ENCODE results near the gene KIAA1217.

The KIAA1217 gene

DNA sequence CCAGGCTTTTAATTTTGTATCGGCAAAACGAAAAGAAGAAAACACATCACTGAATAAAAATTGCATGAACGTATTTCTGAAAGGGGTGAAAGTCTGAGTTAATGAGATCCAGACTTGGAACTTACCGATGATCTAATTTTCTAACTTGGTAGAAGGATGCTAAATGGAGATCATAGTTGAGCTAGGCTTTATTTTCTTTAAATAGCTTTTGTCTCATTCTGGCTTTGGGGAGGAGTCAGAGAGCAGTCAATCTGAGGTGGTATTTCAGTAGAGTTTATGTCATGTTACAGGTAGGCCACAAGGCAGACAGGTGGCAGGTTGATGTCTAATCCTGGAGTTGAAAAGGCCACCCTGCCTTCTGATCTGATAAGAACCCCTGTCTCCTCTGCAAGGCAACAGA is 161.9 kb downstream of the KIAA1217 start:
- no peak for DNase-seq (ENCODE audit: low read depth in 2 of 2)

DNA sequence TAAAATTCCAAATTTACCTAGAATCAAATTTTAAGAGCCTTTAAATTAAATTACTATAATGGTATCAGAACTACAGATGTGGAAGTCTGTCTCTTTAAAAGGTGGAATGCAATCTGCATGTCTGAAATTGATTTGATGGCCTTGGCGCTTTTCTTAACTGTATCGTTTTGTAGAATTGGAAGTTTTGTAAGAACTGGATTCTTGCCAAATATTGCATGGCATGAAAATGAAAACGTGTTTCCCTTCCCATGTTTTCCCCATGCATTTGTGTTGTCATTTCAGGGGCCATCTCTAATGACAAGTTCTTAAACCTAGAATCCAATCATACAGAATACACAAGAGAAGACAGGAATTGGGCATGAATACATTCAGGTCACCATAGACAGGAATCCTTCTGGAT is 162.5 kb downstream of the KIAA1217 start:
- DNase-seq (ENCODE audit: low read depth in 2 of 2): no peak

DNA sequence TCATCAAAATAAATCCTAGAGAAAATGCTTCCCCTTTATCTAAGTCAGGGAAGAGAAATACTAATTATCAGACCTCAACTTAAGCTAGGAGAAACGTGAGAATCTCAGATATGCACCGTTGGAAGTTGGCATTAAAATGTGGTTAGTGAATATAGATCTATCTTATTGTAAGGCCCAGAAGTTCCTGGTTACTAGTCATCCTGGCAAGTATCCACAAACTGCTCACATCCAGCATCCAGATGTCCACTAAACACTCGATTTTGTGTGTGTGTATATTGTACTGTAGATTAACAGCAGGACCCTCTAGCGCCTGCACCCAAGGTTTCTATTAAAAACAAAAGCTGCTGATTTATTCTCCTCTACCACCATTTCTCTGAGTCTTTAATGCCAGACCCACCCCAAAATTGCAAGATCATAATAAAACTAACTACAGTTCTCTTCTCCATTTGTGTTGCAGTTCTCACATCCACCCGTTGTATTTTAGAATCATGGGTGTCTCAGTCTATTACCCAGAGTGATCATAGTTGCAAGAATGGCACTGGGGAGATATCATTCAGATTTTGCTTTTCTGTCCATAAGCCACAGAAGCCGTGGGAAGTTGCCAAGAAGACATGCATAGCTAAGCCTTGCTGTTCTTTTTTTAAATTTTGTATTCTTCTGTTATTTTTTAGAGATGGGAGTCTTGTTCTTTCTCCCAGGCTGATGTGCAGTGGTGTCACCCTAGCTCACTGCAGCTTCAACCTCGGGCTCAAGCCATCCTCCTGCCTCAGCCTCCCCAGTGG is 165.4 kb downstream of the KIAA1217 start:
- peak; percentile 87 to 88 for DNase-seq (ENCODE audit: low read depth in 2 of 2)

DNA sequence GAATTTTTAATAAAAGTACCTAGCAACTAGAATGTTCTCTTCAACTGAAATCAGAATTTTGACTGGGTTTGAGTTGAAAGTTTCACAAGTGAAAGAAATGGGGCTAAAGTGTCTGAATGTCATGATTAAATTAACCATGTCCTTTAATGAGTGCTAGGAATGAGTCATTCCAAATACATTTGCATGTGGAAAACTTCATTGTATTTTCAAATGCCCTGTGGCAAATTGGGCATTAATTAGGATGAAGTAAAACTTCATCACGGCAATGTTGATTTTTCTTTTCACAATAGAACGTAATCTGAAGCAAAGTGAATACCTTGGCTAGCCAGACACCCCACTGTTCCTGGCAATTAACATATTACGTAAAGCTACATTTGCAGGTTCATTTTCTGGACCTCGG is 166.6 kb downstream of the KIAA1217 start:
- DNase-seq (ENCODE audit: low read depth in 2 of 2): no peak

DNA sequence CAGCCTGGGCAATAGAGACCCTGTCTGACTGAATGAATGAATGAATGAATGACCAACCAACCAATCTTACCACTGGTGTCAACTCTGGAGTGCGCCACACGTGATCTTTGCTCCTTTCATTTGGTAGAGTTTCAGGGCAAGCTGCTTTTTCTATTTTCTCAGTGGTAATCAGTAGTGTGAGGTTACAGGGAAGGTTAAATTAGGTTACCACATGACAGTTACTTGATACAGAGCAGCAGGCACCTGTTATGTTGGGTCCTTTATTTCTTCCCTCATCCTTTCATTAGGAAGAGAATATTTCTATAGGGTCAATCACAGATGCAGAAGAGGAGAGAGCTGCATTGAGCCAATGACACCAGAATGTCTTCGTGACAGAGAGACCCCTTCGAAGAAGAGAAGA is 167.8 kb downstream of the KIAA1217 start:
- DNase-seq (ENCODE audit: low read depth in 2 of 2): no peak

DNA sequence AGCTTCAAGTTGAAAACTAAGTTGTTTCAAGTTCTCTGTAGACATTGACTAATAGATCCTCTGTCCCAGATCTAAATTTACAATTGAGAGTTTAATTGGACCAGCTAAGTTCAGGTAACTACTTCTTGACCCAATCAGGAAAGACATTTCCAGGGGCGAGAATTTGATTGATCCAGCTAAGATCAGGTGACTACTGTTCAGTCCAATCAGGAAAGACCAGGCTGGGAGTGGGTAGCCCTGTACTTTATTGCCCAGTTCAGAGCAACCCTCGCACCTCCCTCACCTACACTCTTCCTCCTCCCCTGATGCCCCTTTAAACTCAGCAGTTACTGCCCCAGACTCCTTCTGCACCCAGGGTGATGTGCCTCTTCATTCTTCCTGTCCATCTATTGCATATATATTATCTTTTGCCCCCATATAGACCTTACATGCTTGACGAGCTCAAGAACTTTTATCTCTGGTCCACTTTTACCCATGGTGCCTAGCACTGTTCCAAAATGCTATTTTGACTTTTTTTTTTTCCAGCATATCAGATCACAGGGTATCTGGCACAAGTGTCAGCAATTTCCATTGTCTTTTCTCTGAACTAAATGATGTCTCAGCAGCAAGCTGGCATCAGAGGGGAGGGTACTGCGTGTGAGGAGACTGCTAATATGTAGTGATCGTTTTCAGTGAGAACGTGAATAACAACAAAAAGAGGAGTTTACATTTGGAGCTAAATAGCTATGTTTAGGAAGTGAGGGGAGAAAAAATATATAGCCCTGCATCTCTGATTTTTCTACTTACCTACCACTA is 169.4 kb downstream of the KIAA1217 start:
- no peak for DNase-seq (ENCODE audit: low read depth in 2 of 2)

DNA sequence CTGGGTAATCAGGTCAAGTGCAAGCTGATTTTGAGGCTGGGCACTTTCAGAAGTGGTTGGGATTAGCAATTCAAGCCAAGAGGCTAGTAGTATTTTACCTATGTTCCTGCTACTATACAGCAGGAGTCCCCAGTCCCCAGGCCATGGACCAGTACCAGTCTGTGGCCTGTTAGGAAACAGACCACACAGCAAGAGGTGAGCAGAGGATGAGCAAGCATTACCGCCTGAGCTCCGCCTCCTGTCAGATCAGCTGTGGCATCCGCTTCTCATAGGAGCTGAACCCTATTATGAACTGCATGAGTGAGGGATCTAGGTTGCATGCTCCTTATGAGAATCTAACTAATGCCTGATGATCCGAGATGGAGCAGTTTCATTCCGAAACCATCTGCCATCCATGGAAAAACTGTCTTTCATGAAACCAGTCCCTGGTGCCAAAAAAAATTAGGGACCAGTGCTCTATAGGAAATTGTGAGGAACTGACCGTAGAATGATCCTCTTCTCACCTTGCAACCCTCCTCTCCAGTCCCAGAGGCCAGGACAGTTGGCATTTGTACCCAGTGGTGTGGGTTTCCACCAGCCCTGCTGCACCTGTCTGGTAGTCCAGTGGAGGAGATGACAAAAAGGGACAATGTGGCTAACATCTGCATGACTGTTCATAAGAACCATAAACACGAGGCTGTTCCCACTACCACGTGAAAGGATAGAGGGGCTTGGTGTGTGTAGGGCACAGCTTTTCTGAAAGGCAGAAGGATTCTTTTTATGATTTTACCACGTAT is 172.5 kb downstream of the KIAA1217 start:
- no peak for DNase-seq (ENCODE audit: low read depth in 2 of 2)

DNA sequence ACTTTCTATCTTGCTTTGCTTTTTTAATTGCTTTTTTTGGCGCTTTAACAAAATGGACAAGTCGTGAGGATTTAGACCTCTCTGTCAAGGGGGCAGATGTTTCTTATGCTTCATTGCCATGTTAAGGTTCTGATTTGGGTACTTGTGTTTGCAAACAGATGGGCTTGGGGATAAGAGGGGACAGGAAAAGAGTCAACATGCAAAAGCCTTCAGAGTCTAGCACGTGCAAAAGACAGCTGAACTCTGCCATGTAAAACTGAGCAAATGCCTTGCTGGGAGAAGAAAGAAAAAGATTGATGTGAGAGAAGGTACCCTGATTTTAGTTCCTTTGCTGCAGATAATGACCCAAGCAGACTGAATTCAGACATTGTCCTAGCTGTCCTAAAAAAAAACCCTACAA is 173.1 kb downstream of the KIAA1217 start:
- DNase-seq (ENCODE audit: low read depth in 2 of 2): no peak

DNA sequence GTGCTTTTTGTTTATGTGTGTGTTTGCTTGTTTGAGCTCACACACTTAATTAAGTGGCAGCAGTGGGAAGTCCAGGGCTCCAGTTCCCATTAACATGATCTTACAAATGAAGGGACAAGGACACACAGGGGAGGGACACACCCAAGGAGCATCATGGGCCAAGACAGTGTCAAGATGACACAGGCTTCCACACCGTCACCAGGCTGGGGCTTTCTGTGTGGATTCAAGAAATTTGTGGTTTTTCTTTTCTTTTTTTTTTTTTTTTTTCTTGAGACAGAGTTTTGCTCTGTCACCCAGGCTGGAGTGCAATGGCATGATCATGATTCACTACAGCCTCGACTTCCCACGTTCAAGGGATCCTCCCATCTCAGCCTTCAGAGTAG is 173.6 kb downstream of the KIAA1217 start:
- DNase-seq (ENCODE audit: low read depth in 2 of 2): no peak

DNA sequence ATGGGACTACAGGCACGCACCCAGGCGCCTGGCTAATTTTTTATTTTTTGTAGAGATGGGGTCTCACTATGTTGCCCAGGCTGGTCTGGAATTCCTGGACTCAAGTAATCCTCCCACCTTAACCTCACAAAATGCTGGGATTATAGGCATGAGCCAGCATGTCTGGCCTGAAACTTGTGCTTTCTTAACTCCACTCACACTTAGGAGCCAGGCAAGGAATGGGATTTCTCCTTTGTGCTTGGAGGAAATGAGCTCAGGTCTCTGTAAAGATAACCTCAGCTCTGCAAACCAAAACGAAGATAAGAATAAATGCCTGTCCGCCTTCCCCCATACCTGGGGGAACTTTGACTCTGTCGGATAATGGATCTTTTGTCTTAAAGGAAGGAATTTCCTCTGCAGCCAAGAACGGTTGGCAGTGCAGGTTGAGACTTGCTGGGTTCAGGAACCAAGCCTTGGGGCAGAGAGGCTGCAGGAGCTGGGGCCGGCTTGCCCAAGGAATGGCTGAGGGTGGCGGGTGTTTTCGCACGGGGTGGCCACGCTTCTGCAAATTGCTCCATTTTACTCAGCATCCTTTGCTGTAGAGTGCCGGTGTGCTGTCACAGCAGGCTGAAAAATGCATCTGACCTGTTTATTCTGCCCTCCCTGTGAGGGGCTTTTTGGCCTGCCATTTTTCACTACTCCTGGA is 174.2 kb downstream of the KIAA1217 start:
- DNase-seq (ENCODE audit: low read depth in 2 of 2): no peak

DNA sequence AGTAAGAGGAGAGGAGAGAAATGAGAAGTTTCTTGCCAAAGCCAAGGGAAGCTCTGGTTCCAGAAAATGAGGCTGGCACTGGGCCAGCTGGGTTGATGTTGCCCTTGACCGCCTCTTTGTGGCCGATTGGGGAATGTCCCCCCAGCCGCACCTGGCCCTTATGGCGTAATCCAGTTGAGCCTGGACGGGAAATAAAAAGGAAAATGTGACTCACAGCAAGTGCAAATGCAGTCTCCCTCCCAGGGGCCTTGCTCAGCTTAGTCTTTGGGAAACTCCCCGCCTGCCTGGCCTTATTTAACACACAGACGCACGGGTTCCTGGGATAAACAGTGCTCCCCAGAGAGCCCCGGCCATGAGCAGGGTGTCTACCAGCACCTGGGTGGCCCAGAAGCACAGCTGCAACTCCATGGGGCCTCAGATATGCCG is 174.8 kb downstream of the KIAA1217 start:
- peak; percentile 92 to 95 for DNase-seq (ENCODE audit: low read depth in 2 of 2)

DNA sequence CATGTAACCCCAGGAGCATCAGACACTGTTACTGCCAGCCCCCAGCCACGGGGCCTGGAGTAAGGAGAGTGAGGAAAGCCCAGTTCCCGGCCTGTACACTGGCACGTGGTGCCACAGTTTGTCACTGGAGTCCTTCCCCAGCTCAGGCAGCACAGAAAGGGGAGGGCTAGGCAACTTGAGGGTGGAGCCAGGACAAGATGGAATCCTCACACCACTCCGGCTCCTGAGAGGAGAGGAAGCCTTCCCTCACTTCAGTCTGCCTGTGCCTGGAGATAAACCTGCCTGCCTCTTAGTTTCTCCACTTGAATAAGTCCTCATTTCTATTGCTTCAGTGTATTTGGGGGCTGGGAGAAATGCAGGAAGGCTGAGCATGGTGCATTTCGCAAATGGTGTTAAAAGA is 176.0 kb downstream of the KIAA1217 start:
- DNase-seq (ENCODE audit: low read depth in 2 of 2): no peak

DNA sequence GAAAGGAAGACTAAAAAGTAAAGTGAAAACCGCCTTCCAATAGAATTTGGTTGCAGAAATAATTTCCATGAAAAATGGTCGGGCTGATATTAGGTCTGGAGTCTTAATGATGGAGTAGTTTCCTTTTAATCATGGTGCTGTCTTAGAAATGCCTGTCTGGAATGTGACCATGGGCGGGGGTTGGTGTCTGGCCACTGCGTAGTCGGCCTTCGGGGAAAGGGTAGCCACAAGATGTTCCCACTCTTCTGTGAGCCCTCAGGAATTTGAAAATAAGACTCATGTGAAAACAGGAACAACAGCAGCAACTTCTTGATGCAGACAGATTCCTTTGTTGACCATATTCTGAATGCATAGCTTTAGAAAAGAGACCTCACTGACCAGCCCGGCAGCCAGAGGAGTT is 176.8 kb downstream of the KIAA1217 start:
- DNase-seq (ENCODE audit: low read depth in 2 of 2): no peak

DNA sequence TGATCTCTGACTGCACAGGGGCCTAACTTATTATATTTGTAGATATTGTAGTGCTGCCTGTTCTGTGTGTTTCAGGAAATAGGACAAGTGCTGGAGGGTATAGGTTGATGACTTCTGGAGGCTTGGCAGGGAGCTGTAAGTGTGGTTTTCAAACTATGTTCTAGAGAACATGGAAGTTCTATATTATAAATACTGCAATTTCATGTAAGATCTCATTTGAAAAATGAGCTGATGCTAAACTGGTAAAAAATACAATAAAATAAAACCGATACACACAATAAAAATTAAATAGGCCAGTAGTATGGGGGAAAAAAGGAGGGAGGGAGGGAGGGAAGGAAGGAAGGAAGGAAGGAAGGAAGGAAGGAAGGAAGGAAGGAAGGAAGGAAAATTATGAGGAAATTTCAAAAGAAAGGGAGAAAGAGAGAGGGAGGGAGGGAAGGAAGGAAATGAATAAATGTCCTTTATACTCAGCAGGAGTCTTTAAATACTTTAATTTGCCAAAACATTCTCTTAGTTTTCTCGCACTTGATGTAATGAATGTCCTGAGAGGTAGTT is 181.3 kb downstream of the KIAA1217 start:
- no peak for DNase-seq (ENCODE audit: low read depth in 2 of 2)

DNA sequence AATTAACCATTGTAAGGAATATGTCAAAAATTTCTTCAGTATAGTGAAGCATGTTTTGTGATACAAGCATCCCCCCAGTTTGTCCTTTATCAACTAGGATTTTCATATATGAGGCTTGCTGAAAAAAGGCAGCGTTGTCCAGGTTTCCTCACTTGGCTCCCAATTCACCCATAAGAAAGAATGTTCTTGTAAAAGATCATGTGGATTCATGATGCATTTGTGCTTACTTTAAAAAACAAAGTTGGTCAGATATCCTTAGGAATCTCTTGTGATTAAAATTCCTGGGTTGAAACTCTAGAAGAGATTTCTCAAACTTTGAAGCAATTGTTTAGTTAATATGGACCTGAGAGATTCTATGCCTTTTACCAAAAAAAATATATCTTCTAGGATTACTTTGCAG is 181.8 kb downstream of the KIAA1217 start:
- DNase-seq (ENCODE audit: low read depth in 2 of 2): no peak

DNA sequence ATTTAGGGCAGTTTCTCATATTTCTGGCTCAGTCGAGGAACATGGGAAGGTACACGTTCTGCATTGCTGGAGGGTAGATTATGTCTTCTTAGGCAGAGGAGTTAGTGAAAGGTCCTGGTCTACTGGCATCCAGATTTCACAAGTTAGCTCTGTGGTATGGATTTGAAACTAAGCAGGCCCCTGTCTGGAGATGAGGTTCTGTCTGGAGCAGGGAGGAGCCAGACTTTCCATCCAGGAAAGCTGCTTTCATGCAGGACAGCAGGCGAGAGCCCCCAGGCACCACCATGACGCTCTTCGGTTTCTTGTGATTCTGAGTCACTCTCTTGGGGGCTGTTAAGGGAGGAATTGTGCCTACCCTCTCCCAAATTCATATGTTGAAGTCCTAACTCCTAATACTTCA is 184.3 kb downstream of the KIAA1217 start:
- DNase-seq (ENCODE audit: low read depth in 2 of 2): no peak

DNA sequence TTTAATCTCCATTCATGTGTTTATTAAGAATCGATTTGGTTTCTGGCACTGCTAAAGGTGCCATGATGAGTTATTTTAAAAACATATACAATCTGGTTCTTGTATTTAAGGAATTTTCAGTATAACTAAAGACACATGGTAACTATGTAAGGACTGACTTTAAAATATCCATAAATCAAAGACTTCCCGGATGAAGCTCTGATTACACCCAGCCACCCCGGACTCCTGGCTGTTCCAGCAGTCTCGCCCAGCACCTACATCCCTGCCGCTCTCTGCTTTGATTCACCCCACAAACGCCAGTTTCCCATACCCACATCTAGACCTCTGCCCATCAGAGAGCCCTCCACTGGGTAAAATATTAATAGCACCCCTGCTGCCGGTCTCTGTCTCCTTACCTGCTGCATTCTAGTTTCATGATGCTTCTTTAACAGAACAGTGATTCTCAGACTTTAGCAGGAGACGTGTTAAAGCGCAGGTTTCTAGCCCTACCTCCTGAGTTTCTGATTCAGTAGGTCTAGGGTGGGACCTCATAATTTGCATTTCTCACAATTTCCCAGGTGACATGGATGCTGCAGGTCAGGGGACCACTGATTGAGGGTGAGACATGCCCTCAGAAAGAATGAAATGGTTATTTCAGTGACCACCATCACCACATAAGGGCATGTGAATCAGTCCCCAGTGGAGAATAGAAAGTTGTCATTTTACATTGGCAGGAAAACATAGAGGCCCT is 185.7 kb downstream of the KIAA1217 start:
- DNase-seq (ENCODE audit: low read depth in 2 of 2): no peak

DNA sequence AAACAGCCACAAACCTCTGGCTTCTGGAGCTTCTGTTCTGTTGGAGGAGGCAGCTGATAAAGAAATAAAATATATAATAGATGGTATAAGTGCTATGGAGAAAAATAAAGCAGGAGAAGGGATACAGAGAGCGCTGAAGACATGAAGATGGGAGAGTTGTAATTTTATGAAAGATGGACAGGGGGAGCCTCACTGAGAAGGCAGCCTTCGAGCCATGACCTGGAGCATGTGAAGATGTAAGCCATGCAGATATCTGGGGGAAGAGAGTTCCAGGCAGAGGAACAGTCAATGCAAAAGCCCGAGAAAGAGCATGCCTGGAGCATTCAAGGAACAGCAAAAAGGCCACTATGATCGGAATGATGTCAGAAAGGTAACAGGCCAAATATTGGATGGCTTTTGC is 187.5 kb downstream of the KIAA1217 start:
- DNase-seq (ENCODE audit: low read depth in 2 of 2): no peak

DNA sequence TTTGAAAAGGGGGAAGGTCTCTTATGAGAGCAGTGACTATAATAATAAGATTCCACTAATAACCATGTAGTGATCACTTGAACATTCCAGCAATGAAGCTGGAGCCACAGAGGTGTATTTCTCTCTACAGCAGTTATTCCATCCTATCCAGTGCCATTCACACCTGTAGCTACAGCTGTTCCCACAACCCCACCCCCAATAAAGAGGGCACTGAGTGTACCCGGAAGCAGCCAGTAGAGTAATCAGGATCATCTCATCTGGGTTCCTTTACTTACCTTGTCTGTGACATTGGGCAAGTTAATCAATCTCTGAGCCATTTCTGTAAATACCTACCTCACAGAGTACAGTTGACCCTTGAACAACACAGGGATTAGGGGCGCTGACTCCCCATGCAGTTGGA is 188.7 kb downstream of the KIAA1217 start:
- DNase-seq (ENCODE audit: low read depth in 2 of 2): no peak

DNA sequence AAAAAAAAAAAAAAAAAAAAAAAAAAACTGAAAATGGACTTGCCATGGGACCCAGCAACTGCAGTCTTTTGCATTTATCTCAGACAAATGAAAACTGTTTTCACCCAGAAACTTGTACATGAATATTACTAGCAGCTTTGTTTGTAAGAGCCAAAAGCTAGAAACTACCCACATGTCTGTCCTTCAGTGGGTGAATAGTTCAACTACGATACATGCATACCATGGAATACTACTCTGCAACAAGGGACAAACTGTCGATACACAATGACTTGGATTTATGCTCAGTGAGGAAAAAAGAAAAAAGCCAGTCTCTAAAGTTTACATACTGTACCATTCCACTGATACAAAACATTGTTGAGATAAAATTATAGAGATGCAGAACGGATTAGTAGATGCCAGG is 195.6 kb downstream of the KIAA1217 start:
- DNase-seq (ENCODE audit: low read depth in 2 of 2): no peak

DNA sequence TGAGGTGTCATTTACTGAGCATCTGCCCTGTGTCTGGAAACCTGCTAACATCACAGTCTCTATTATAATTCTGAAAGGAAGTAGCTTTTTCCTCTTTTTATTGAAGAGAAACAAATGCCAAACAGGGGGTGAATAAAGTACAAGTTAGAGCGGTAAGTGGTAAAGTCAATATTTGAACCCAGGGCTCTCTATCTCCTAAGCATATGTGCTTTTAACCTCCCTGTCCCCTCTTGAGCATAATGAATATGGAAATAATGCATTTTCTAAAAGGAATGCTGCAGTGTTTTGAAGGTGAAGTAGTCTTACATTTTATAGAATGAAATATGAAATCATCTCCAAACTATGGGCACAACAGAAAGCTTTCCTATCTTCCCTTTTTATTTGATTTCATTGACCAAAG is 196.7 kb downstream of the KIAA1217 start:
- DNase-seq (ENCODE audit: low read depth in 2 of 2): no peak

Measured in fibroblast of skin of left biceps (primary cell).